ENCODE data around the gene TMEM117. TPM values are rescaled to one million over a fixed set of nuclear protein-coding genes. Genes with fewer than 3 reads are reported as not detected.

Gene TMEM117
- total and polyA plus RNA-seq, 2 experiments from 2014 or later: 18.0 to 21.0 TPM

- H3K36me3 ChIP-seq: no peaks in the 10 kb centered on the region
- H3K9me3 ChIP-seq (ENCODE audit: low read depth): no peaks in the 10 kb centered on the region
- H3K27ac ChIP-seq: no peak overlapping the region
- no peak for TF ChIP-seq CTCF (IDR thresholded peaks at IDR 0.05; ENCODE audit: low read depth, low read length)
- no peak overlapping the region for H3K4me3 ChIP-seq
- H3K4me1 ChIP-seq (ENCODE audit: low read depth): no peaks in the 10 kb centered on the region
- no peaks in the 10 kb centered on the region for H3K27me3 ChIP-seq
- DNase-seq (ENCODE audit: low read depth in 1 of 2, low spot score in 1 of 2): no peak
These were observed 62.6 kb downstream of the TMEM117 start for GRCh38 chr12:43898474-43898873.

- no peak for DNase-seq (ENCODE audit: low read depth in 1 of 2, low spot score in 1 of 2)
- Histone ChIP-seq H3K27me3 (no peaks in the 10 kb centered on the region), H3K27ac (no peak overlapping the region), H3K9me3 (ENCODE audit: low read depth) (no peaks in the 10 kb centered on the region), H3K36me3 (no peaks in the 10 kb centered on the region), H3K4me1 (ENCODE audit: low read depth) (no peaks in the 10 kb centered on the region), H3K4me3 (no peak overlapping the region)
- no peak for TF ChIP-seq CTCF (IDR thresholded peaks at IDR 0.05; ENCODE audit: low read depth, low read length)
These were observed 63.7 kb downstream of the TMEM117 start for GRCh38 chr12:43899574-43899973.

GRCh38 chr12:43903686-43904085 is 67.8 kb downstream of the TMEM117 start:
- no peak for TF ChIP-seq CTCF (IDR thresholded peaks at IDR 0.05; ENCODE audit: low read depth, low read length)
- no peak overlapping the region for H3K4me3 ChIP-seq
- no peak for DNase-seq (ENCODE audit: low read depth in 1 of 2, low spot score in 1 of 2)
- H3K27me3 ChIP-seq: no peaks in the 10 kb centered on the region
- no peaks in the 10 kb centered on the region for H3K36me3 ChIP-seq
- H3K27ac ChIP-seq: no peak overlapping the region
- H3K4me1 ChIP-seq (ENCODE audit: low read depth): no peaks in the 10 kb centered on the region
- no peaks in the 10 kb centered on the region for H3K9me3 ChIP-seq (ENCODE audit: low read depth)

- no peak for DNase-seq (ENCODE audit: low read depth in 1 of 2, low spot score in 1 of 2)
- Histone ChIP-seq H3K4me1 (ENCODE audit: low read depth) (peaks cover 7% of the 10 kb centered on the region), H3K27ac (no peak overlapping the region), H3K9me3 (ENCODE audit: low read depth) (no peaks in the 10 kb centered on the region), H3K27me3 (no peaks in the 10 kb centered on the region), H3K36me3 (no peaks in the 10 kb centered on the region), H3K4me3 (no peak overlapping the region)
- no peak for TF ChIP-seq CTCF (IDR thresholded peaks at IDR 0.05; ENCODE audit: low read depth, low read length)
These were observed 77.0 kb downstream of the TMEM117 start for GRCh38 chr12:43912859-43913258.

- Histone ChIP-seq H3K4me3 (no peak overlapping the region), H3K27me3 (no peaks in the 10 kb centered on the region), H3K36me3 (no peaks in the 10 kb centered on the region), H3K9me3 (ENCODE audit: low read depth) (no peaks in the 10 kb centered on the region), H3K4me1 (ENCODE audit: low read depth) (peaks cover 19% of the 10 kb centered on the region), H3K27ac (no peak overlapping the region)
- no peak for TF ChIP-seq CTCF (IDR thresholded peaks at IDR 0.05; ENCODE audit: low read depth, low read length)
- no peak for DNase-seq (ENCODE audit: low read depth in 1 of 2, low spot score in 1 of 2)
These were observed 78.5 kb downstream of the TMEM117 start for GRCh38 chr12:43914391-43914790.

- no peak for TF ChIP-seq CTCF (IDR thresholded peaks at IDR 0.05; ENCODE audit: low read depth, low read length)
- H3K27me3 ChIP-seq: no peaks in the 10 kb centered on the region
- no peak for DNase-seq (ENCODE audit: low read depth in 1 of 2, low spot score in 1 of 2)
- H3K4me3 ChIP-seq: no peak overlapping the region
- peaks cover 19% of the 10 kb centered on the region for H3K4me1 ChIP-seq (ENCODE audit: low read depth)
- no peak overlapping the region for H3K27ac ChIP-seq
- H3K36me3 ChIP-seq: no peaks in the 10 kb centered on the region
- no peaks in the 10 kb centered on the region for H3K9me3 ChIP-seq (ENCODE audit: low read depth)
These were observed 79.1 kb downstream of the TMEM117 start for GRCh38 chr12:43914923-43915468.

Measured in cardiac muscle cell (in vitro differentiated cells and primary cell).